LoVo (cell line): Measurements from ENCODE around the gene TNPO1.
"Not testable (repeated sequence)": the region's sequence is repeated elsewhere in the genome, so short reads cannot be mapped to it uniquely, and the experiment has no call there.

Experiments used
- DNase-seq: peaks from one replicate; pipeline ENCODE4 v3.0.0-alpha.2; 2016; ENCODE audit warnings: low spot score

Gene TNPO1

DNA sequence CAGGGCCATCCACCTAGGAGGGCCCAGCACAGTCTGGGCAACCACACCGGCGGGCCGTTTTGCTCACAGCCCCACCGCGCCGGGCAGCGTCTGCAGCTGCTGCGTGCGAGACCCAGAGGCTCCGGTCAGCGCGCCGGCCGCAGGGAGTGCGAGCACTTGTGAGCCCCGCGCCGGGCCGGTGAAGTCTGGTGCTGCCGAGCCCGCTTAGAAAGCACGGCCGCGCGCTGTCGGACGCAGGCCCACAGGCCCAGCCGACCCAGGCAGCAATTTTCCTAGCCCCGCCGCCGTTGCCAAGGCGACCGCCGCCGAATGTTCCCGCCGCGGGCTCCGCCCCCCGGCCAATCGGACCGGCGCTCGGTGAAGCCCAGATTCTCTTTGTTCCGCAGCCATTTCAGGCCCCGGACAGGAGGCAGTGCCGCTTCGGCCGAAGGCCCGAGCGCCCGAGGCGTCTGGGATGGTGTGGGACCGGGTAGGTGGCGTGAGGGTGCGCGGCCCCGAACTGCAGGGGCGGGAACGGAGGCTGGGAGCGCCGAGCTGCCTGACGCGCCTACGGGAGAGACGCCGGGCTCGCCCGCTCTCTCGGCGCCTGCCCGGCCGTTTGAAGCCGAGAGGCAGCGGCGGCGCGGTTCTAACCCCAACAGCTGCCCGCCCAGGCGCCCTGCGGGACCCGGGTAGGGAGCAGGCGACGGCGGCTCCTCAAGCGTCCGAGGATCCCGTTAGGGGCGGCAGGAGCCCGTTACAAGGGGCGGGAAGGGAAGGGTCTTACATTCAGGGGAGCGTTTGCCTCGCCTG lies at the start of gene TNPO1:
TSS of gene TNPO1 (plus strand) at position 378 of the 792 bp plus-strand sequence. CDS start at position 455, 77 bp downstream.
- peak; percentile 92 for DNase-seq

DNA sequence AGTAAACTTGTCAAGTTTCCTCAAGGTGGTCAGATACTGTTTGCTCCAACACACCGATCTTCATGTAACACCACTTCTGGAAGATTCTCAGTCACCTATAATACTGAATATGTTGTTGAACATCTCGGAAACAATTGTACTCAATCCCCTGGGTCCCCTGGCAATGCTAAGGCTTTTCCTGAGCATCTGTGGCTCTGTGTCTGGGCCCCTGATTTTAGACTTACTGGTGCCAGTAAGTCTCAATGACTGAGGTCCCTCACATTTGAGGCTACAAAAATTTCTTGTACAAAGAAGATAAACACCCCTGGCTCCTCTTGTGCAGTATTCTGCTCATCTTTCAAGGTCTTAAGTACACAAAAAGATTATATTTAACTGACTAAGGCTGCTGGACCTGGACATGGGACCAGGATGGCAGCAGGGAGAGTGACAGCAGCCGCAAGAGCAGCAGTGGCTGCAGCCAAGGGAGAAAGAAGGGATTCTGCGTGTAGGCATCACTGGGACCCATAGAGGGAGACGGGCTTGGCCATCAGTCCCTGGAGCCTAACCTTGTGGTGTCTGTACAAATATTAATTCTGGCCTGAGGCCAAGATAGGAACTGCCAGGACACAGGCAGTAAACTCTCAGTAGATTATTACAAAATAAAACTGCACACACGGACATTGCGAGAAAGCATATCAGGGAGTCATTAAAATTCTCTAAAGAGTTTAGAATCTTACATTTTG lies 49.0 kb upstream of the TNPO1 start:
- peak; percentile 76 for DNase-seq

DNA sequence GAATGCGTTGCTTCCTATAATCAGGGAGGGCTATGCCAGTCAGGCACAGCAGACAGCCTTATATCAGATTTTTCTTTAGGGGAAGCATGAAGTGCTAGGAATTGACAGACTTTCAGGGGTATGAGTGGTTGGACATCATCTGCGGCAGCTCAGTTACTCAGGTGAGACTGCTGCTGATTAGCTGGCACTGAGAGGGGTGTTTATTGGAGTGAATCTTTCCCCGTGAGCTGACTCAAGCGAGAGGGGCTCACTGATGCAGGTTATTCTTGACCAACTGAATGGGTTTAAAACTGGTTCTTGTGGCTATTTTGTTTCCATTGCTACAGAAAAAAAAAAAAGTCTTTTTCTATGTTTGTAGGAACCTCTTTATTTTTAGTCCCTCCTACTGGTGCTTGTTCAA lies 46.2 kb upstream of the TNPO1 start:
- DNase-seq, result no peak

DNA sequence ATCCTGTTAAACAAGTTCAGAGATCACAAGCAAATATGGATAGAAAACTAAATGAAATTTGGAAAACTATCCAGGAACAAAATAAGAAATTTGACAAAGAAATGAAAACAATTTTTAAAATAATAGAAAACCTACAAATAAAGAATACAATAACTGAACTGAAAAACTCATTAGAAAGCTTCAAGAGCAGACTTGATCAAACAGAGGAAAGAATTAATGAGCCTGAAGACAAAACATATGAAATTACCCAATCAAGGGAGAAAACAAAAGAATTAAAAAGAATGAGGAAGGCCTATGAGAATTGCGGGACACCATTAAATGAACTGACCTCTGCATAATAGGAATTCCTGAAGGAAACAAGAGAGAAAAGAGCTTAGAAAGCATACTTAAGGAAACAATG lies 39.8 kb upstream of the TNPO1 start:
- DNase-seq, result no peak

- DNase-seq, result no peak
Measured at GRCh38 chr5:72779520-72779919, 36.9 kb upstream of the TNPO1 start.

- DNase-seq, result no peak
Measured at GRCh38 chr5:72783354-72783753, 33.1 kb upstream of the TNPO1 start.

- DNase-seq, result no peak
Measured at GRCh38 chr5:72784129-72784528, 32.3 kb upstream of the TNPO1 start.

DNA sequence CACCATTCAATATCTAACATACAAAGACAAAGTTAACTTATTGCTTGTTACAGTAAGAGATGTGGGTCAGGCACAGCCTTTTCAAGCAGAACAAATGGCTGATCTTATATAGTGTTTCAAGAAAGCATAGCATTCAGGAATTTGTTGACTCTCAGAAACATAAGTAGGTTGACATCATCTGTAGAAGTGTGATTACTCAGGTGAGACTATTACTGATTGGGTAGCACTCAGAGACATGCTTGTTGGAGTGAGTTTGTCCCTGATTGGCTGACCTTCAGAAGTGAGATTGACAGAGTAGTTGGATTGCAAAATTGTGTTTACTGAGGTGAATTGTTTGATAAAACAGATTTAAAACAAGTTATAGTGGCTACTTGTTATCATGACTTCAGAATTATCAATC lies 30.7 kb upstream of the TNPO1 start:
- DNase-seq, result no peak

DNA sequence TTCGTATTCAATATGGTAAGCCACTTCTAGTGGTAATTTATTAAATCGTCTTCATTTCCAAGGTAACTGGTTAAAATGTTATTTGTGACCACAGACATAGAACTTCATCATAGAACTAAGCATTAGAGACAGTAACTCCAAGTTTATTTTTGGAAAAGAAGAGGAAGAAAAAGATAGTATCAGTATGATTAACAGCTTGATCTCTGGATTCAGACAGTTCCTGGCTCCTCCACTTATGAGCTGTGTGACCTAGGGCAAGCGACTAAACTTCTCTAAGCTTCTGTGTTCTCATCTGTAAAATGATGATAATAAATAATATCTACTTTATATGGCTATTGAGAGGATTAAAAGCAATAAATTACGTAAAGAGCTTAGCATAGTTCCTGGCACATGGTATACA lies 29.8 kb upstream of the TNPO1 start:
- no peak for DNase-seq

DNA sequence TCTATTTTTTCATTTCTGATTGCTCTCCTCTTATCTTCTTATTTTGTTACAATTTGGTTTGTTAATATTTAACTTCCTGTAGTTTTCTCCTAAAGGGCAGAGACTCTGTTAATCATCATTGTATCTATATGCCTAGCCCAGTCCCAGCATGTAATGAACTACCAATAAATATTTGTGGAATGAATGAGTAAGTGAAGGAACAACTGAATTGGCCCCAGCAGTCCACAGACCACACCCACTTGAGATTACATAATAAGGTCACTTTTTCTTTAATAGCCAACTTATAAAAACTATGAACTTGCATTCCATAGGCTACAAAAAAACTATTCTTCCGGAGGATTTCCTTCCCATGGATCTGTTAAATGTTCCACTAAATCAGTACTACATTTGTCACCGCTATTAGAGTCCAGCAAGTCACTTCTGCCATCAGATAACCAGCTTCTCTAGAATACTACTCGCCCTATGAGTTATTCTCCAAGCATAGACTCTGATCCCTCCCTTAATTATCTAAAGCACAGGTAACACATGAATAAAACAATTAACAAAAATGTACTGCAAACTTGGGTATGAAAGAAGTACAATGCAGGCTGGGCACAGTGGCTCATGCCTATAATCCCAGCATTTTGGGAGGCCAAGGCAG lies 27.5 kb upstream of the TNPO1 start:
- peak; percentile 77 for DNase-seq

DNA sequence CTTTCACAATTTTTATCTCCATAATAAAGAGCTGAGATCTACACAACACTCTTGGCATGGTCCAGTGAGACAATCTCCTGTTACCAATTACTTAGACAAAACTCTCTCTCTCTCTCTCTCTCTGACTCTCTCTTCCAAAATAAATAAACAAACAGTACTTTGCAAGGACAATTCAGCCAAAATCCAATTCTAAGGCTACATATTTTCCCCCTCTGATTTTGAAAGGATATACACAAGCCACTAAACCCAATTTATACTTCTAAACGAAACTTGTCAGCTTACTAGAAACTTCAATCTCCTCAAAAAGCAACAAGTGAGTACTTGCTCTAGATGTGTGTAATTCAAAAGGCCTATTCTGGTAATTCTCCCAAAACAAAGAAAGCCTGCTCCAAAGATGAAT lies 26.3 kb upstream of the TNPO1 start:
- no peak for DNase-seq

DNA sequence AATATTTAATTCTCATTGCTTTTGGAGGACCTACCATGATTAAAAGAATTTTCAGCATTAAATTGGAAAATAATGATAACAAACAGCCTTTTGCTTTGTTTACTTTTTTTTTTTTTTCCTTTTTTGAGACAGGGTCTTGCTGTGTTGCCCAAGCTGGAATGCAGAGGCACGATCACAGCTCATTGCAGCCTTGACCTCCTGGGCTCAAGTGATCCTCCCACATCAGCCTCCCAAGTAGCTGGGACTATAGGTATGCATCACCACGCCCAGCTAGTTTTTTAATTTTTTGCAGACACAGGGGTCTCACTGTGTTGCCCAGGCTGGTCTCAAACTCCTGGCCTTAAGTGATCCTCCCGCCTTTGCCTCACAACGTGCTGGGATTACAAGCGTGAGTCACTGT lies 23.8 kb upstream of the TNPO1 start:
- not testable (repeated sequence) for DNase-seq

- no peak for DNase-seq
Measured at GRCh38 chr5:72796001-72796400, 20.5 kb upstream of the TNPO1 start.

GRCh38 chr5:72799721-72800120 lies 16.7 kb upstream of the TNPO1 start:
- DNase-seq, result no peak

- DNase-seq, result not testable (repeated sequence)
Measured at GRCh38 chr5:72808637-72809036, 7.8 kb upstream of the TNPO1 start.

DNA sequence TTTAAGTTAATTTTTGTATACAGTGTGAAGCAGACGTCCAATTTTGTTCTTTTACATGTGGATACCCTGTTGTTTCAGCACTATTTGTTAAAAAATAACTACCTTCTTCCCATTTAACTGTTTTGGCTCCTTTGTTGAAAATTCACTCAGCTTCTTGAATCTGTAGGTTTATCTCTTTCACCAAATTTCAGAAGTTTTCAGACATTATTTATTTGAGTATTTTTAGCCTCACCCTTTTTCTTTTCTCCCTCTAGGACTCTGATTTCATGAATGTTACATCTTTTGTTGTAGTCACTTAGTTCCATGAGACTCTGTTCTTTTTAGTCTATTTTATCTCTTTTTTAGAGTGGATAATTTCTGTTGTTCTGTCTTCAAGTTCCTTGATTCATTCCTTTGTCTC lies 4.6 kb upstream of the TNPO1 start:
- DNase-seq, result no peak

DNA sequence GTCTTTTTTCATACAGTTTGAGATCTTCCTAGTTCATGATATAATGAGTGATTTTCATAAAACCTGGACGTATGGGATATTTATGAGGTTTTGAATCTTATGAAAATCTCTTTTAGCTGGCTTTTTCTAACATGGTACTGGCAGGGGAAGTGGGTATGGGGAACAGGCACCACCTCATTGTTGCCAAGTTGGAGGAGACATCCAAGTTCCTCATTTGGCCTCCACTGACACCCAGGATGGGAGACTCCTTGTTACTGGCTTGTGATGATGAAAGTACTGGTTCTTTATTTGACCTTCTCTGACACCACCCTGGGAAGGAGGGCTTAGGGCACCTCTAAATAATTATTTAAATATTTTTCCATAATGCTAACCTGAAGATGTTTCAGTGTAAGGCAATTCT lies 4.0 kb upstream of the TNPO1 start:
- no peak for DNase-seq

DNA sequence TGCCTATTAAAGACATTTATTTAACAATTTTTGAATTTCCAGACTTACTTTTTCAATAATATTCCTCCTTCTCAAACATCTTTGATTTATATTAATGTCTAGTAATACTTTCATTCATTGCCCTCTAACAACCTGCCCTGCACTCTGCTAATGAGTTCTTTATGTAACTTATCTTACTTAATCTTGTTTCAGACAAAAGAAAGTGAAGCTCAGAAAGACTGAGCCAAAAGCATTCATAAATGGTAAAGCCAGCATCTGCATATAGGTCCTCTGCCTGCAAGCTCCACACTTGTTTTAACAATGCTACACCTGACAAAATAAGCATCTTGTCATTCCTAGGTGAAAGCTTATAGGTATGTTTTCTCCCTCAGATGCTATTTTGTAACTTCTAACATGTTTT lies 2.4 kb upstream of the TNPO1 start:
- DNase-seq, result no peak

GRCh38 chr5:72814864-72815263 lies 1.6 kb upstream of the TNPO1 start:
- no peak for DNase-seq

GRCh38 chr5:72815580-72816283 lies 729 bp upstream of the TNPO1 start:
- peak; percentile 4 for DNase-seq

DNA sequence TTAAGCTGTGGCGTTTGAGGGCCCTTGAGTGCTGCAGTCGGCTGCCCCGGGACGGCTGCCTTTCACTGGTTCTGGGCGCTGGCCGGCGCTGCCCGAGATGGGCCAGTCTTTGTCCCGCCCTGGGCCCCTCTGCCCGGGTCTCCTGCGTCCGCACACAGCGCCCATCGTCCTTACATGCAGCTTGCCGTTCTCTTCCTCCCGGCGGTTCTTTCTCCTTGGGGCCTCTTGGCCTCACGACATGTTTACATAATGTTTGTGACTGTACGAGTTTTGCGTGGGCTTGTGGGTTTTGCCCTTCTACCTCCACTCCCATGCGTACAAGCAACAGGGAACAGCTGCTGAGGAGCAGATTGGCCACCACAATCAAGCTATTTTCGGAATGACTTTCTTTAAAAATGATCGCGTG lies 618 bp downstream of the TNPO1 start:
- peak; percentile 46 for DNase-seq

DNA sequence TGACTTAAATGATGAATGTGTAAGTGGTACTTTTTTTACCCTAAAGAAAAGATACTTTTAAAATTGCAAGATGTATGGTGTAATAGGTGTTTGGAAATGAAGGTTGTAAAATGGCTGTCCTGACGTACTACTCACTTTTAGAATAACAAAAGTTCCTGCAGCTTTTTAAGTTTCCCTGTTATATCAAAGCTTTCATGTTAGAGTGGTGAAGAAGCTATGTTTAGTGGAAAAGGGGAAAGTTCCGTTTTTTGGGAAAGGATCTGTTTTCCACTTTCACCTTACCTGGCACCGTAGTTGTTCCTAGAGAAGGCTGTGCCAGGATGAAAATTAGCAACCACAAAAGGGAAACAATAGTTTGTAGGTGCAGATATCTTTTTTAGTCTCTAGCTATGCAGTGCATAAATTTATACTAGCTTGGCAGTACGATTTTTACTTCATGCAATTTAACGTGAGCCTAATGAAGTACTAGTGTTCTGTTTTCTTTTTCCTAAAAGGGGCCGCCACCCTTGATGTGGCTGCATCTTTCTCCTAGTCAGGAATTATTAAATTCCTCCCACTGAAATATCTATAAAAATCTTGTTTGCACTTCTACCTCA lies 1.3 kb downstream of the TNPO1 start:
- no peak for DNase-seq
